Activated naive CD4-positive, alpha-beta T cell treated with anti-CD3 and anti-CD28 coated beads, Interleukin-2, amount 50 U/mL, for 72 hours (primary cell): ENCODE data around the gene SORL1. TPM values are rescaled to one million over a fixed set of nuclear protein-coding genes. Genes with fewer than 3 reads are reported as not detected.
A peak's percentile ranks its signal among the peaks of the same experiment; 100 is the strongest.

ENCODE experiments used
- ATAC-seq, 2 donors: fragments of 150-1000 bp; cut with Tn5 transposase; 2 replicates each; pipeline ENCODE4 v1.10.0; 2021; ENCODE audit warnings: mild to moderate bottlenecking in 2 of 2, moderate library complexity in 2 of 2
- DNase-seq, 2 donors: peaks; one replicate each; pipeline ENCODE4 v3.0.0; 2021 to 2022; ENCODE audit warnings: low spot score in 2 of 2
- H3K27ac Mint-ChIP-seq, 2 donors: one replicate each; pipeline ENCODE4 v1.8.0; 2022; ENCODE audit warnings: mild to moderate bottlenecking in 2 of 2, mixed read lengths in 2 of 2
- H3K36me3 Mint-ChIP-seq, 2 donors: one replicate each; pipeline ENCODE4 v1.8.0; 2022; ENCODE audit warnings: mixed read lengths in 2 of 2
- H3K9me3 Mint-ChIP-seq, 2 donors: one replicate each; pipeline ENCODE4 v1.8.0; 2022; ENCODE audit warnings: mixed read lengths in 2 of 2
- total RNA-seq, 2 donors: library from RNA; stranded (reverse); gene quantifications; one replicate each; pipeline ENCODE4 v1.2.3, GENCODE V29; 2022

The SORL1 gene
- total RNA-seq, 2 donors from 2014 or later: 90.4 to 139 TPM

DNA sequence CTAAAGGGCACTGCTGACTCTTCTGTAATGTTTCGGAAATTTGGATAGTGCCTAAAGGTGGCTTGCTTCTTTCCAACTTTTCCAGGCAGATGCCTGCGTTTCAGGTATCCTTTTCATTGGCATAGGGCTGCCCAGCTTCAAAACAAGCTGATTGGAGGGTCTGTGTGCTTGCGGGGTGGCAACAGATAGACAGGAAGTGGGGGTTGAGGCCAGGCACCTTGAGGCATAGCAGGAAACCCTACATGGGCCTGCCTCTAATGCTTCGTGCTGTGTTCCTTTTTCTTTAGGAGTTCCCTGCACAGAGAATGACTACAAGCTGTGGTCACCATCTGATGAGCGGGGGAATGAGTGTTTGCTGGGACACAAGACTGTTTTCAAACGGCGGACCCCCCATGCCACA lies 92.8 kb downstream of the SORL1 start:
- no peaks in the 10 kb centered on the region for H3K9me3 Mint-ChIP-seq
- DNase-seq (no peak), ATAC-seq (peak; percentile 59 to 64)
- peak overlapping the region; percentile 6 to 29 for H3K27ac Mint-ChIP-seq
- peaks cover 34 to 55% of the 10 kb centered on the region in 2 donors for H3K36me3 Mint-ChIP-seq

DNA sequence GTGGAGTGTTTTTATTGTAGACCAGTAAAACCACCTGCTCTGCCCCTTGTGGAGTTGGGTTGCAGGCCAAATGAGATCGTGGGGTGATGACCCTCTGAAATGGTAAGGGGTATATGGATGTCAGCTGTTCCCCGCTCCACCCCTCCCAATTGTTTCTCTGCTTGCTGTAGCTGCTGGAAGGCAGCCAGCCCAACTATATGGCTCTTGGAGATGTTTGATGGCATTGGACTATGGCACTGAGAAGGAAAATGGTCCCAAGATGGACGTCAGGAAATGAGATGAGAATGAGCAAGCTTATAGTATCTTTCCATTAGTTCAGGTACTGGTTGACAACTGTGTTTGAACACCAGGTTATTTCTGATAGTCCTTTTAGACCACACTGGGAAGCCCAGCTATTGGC lies 95.5 kb downstream of the SORL1 start:
- Mint-ChIP-seq H3K36me3 (peaks cover 28 to 50% of the 10 kb centered on the region in 2 donors), H3K27ac (no peak overlapping the region), H3K9me3 (no peaks in the 10 kb centered on the region)
- DNase-seq: no peak
- ATAC-seq: no peak

DNA sequence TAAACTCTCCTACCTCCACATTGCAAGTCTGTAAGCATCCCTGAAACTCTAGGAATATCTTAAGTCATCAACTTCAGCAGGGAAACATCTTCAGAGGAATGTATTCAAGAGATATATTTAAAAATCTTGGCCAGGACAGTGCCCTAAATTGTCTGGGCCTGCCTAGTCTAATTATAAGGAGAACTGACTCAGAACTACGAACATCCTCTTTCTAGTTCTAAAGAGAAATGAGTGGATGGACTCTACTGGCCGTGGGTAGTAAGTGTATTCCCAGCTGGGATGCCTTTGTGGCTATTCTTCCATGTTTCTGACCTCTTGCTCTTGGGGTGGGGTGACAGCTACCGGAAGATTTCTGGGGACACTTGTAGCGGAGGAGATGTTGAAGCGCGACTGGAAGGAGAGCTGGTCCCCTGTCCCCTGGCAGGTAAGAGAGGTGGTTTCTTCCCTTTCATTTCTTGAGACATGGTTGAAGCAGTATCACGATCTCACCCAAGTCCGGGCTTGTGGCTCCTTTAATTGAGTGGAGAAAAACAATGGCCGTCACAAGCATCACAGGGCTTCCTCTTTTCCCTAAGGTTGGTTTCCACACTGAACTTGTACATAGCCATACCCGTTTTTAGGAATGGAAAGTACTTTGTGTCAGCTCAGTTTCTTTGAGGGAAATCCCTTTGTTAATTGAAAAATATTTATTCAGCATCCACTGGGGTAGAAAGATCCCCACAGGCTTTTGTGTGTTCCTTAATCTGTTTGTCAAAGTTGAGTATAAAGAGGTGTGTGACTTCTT lies 98.3 kb downstream of the SORL1 start:
- DNase-seq: no peak
- H3K27ac Mint-ChIP-seq: peak overlapping the region in 1 of 2 donors; percentile 2
- ATAC-seq: no peak
- peaks cover 8 to 29% of the 10 kb centered on the region in 2 donors for H3K36me3 Mint-ChIP-seq
- no peaks in the 10 kb centered on the region for H3K9me3 Mint-ChIP-seq

DNA sequence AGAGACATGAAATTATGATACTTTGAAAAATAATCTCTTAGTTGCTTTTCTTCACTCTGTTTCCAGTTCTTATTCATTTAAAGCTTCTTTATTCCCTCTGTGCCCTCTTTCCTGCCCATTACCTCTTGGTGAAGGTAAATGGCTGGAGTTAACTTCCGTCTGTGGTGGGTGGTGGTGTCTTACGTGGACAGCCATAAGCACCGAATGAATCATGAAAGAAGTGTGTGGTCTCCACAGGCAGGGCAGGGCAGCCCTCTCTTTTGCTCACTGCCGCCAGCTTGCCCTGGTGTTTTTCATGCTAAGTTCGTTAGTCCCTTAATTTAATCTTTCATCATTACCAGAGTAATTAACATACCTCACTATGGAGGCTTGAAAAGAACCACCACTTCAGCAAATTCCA lies 99.3 kb downstream of the SORL1 start:
- no peak for DNase-seq
- peak overlapping the region in 1 of 2 donors; percentile 2 for H3K27ac Mint-ChIP-seq
- peaks cover 0 to 27% of the 10 kb centered on the region in 2 donors for H3K36me3 Mint-ChIP-seq
- ATAC-seq: no peak
- H3K9me3 Mint-ChIP-seq: no peaks in the 10 kb centered on the region

DNA sequence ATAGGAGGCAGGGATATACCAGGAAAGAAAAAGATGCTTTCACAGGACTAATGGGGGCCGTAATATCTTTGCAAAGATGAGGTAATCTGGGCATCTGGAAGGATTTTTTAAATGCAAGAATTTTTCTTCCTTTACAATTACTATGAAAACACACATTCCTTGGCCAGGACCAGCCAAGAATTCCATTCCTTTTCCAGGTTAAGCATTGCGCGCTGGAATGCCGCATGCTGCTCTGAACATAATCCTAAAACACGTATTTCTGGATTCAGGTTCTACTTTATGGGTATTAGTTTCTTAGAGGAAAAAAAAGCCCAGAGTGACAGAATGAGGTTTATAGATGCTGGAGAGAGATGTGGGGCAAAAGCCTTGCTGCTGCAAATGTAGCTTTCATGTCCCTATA lies 100.0 kb downstream of the SORL1 start:
- Mint-ChIP-seq H3K9me3 (no peaks in the 10 kb centered on the region), H3K36me3 (peaks cover 0 to 29% of the 10 kb centered on the region in 2 donors), H3K27ac (no peak overlapping the region)
- no peak for DNase-seq
- ATAC-seq: no peak

DNA sequence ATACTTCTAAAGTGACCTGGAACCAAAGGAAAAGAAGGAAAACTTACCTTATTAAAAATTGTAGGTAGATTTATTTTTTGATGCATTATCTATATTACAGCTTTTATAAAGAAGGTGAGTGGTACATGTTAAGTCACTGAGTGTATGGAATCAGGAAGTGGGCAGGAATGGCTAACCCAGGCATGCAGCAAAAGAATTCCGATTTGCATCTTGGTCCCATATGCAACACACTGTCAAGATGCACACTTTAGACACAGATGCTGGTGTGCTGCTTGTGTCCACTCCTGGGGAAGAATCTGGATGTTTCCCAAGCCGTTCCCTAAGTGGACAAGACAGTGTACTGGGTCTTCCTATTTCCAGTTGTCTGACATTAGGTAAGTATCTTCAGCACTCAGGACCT lies 100.5 kb downstream of the SORL1 start:
- Mint-ChIP-seq H3K9me3 (no peaks in the 10 kb centered on the region), H3K36me3 (peaks cover 0 to 29% of the 10 kb centered on the region in 2 donors)
- ATAC-seq: no peak

DNA sequence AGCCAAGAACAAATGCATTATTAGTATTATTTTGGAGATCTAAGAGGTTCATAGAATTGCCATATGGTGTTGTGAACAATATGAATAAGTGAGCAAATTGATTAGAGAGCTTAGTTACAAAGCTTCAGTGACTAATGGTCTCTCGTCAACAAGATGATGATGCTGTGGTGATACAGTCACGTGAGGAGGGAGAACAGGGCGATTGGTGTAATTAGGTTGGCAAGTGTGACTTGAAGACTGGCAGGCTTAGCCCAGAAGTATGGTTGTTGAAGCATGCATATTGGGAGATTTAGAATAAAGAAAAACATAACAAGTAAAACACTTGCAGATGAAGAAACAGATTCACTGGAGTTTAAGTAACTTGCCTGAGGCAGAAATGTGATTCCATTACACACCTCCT lies 101.3 kb downstream of the SORL1 start:
- Mint-ChIP-seq H3K36me3 (peaks cover 0 to 26% of the 10 kb centered on the region in 2 donors), H3K27ac (no peak overlapping the region), H3K9me3 (no peaks in the 10 kb centered on the region)
- ATAC-seq (no peak), DNase-seq (no peak)

More for the DNA sequence above, 100.5 kb downstream of the SORL1 start:
- no peak for DNase-seq
- H3K27ac Mint-ChIP-seq: no peak overlapping the region

DNA sequence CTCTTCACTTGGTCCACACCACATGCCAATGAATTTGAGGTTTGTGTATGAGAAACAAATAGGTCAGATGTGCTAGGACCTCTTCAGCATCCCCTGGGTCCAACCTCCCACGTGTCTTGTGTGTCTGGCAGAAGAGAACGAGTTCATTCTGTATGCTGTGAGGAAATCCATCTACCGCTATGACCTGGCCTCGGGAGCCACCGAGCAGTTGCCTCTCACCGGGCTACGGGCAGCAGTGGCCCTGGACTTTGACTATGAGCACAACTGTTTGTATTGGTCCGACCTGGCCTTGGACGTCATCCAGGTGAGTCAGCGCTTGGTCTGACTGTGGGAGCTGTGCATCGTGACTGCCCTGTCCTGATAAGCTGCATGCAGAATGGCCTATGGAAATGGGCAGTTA lies 101.7 kb downstream of the SORL1 start:
- H3K36me3 Mint-ChIP-seq: peaks cover under 1 to 29% of the 10 kb centered on the region in 2 donors

DNA sequence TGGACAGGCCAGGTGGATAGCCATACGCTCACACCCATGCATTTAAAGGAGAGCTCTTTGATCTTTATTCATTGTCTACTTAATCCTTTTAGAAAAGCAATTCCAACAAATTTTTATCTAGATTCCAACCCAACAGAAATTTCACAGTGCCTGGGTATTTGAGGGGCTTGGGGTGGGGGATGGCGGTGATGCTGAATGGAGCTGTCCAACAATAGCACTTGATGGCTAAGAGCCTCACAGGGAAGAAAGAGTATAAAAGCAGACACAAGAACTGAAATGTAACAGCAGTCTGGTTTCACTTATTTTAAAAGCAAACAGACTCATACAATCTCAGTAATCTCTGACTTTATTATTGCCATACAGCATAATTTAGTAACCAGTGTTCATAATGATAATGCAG lies 102.4 kb downstream of the SORL1 start:
- H3K27ac Mint-ChIP-seq: no peak overlapping the region
- H3K9me3 Mint-ChIP-seq: no peaks in the 10 kb centered on the region
- ATAC-seq: no peak
- H3K36me3 Mint-ChIP-seq: peaks cover 6 to 36% of the 10 kb centered on the region in 2 donors
- DNase-seq: no peak

More for the DNA sequence above, 101.7 kb downstream of the SORL1 start:
- peak in 1 of 2 donors; percentile 13 for ATAC-seq
- Mint-ChIP-seq H3K9me3 (no peaks in the 10 kb centered on the region), H3K27ac (no peak overlapping the region)
- no peak for DNase-seq

DNA sequence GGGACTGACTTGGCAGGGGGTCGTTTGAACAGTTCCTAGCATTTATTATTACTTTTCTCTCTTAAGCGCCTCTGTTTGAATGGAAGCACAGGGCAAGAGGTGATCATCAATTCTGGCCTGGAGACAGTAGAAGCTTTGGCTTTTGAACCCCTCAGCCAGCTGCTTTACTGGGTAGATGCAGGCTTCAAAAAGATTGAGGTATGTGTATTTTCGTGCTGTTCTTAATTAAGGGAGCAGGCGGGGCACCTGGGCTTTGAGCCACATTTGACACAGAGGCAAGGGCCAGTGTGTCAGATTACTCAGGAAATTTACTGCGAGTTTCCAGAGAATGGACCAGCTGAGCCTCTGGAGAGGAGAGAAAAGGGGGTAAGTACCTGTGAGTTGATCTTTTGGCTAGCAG lies 103.0 kb downstream of the SORL1 start:
- DNase-seq (no peak), ATAC-seq (no peak)
- Mint-ChIP-seq H3K36me3 (peaks cover 12 to 42% of the 10 kb centered on the region in 2 donors), H3K27ac (no peak overlapping the region), H3K9me3 (no peaks in the 10 kb centered on the region)

DNA sequence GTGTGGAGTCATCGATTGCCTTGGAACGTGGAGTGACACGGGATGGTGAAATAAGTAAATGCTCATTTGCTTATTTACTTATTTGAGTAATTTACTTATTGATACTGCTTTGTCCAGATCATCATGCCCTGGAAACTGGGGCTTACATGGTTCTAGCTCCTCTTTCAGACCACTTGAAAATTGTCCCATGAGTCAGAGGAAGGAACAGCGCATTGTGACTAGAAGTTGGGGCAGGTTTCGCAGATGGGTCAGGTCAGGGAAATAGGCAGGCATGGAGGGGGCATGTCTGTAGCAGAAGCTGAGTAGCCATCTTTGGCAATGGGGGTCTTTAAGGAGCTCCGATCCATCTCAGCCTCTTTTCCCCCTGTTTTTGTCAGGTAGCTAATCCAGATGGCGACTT lies 104.8 kb downstream of the SORL1 start:
- ATAC-seq (peak; percentile 23 to 35), DNase-seq (no peak)
- Mint-ChIP-seq H3K27ac (peak overlapping the region in 1 of 2 donors; percentile 9), H3K9me3 (no peaks in the 10 kb centered on the region), H3K36me3 (peaks cover 12 to 44% of the 10 kb centered on the region in 2 donors)

DNA sequence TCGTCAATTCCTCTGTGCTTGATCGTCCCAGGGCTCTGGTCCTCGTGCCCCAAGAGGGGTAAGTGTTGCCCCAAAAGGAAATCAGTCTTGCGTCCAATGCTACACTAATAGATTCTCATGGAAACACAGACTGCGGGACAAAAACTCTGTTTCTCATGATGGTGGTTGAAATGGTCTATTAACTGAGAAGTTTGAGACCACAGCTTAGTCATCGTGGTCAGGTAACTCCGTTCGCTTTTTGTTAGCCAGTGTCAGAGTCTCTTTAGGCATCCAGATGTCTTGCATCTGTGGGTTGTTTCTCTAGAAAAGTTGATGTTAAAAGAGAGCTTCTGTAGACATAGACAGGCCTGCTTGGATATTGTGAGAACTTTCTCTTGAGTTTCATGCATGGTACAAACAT lies 105.2 kb downstream of the SORL1 start:
- Mint-ChIP-seq H3K36me3 (peaks cover 12 to 47% of the 10 kb centered on the region in 2 donors), H3K27ac (peak overlapping the region; percentile 9 to 56), H3K9me3 (no peaks in the 10 kb centered on the region)
- DNase-seq: no peak
- ATAC-seq: peak; percentile 59 to 74

DNA sequence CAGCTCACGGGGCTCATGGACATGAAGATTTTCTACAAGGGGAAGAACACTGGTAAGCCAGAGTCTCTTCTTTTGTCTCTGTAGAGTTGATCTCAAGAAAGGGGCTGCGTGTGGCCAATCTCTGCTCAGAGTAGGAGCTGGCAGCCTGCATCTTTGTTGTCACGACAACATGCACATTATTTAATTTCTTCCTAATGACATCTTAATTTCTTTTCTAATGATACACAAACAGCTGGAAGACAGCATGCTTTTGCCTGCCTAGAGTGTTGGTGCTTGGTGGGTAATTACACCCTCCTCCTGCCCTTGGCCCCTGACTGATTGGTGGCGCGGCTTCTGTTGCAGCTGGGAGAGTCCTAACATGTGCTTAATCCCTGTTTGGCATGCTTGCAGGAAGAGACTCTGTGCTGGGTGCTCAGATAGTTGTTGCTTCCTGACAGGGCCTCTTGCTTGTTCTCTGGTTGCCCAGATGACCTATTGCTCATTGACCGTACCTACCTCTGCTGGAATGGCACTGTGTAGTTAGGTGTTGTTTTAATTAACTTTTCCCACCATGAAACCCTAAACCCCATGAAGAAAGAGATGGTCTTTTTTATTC lies 107.6 kb downstream of the SORL1 start:
- no peak for ATAC-seq
- peaks cover 19 to 59% of the 10 kb centered on the region in 2 donors for H3K36me3 Mint-ChIP-seq

DNA sequence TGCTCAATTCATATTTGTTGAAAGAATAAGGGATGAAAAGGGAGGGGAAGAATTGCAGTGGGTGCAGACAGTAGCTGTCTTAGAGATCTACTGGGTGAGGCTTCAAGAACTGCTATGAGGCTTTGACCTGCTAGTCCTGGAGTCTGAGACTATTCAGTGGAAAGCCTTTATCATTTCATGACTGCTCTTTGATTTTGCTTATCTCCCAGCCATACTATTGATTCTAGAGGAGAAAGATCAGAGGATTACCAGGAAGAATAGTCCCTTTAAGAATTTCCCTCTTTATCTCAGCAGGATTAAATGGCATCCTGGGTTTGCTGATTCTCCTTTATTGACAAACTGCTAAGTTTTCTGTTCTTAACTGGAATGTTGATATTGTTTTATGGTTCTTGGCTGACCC lies 108.1 kb downstream of the SORL1 start:
- H3K36me3 Mint-ChIP-seq: peaks cover 19 to 59% of the 10 kb centered on the region in 2 donors
- peak overlapping the region; percentile 7 to 55 for H3K27ac Mint-ChIP-seq
- no peaks in the 10 kb centered on the region for H3K9me3 Mint-ChIP-seq
- DNase-seq (no peak), ATAC-seq (no peak)

More for the DNA sequence above, 107.6 kb downstream of the SORL1 start:
- Mint-ChIP-seq H3K9me3 (no peaks in the 10 kb centered on the region), H3K27ac (peak overlapping the region in 1 of 2 donors; percentile 55)
- DNase-seq: no peak

DNA sequence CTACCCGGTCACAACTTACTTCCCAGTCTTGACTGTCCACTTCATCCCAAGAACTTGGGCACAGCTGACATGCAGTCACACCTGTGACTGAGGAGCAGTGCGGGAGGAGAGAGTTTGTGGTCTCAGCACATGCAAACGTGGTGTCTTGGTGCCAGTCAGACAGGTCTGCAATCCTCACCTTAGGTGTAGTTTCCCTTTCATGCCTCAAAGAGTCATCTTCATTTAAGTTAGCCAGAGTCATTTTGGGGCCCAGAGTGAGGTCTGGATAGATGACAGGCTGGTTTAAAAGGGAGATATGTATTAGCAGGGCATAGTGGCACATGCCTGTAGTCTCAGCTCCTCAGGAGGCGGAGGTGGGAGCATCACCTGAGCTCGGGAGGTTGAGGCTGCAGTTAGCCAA lies 109.1 kb downstream of the SORL1 start:
- DNase-seq (no peak), ATAC-seq (peak; percentile 43 to 45)
- peak overlapping the region in 1 of 2 donors; percentile 13 for H3K27ac Mint-ChIP-seq
- no peaks in the 10 kb centered on the region for H3K9me3 Mint-ChIP-seq
- H3K36me3 Mint-ChIP-seq: peaks cover 19 to 53% of the 10 kb centered on the region in 2 donors

DNA sequence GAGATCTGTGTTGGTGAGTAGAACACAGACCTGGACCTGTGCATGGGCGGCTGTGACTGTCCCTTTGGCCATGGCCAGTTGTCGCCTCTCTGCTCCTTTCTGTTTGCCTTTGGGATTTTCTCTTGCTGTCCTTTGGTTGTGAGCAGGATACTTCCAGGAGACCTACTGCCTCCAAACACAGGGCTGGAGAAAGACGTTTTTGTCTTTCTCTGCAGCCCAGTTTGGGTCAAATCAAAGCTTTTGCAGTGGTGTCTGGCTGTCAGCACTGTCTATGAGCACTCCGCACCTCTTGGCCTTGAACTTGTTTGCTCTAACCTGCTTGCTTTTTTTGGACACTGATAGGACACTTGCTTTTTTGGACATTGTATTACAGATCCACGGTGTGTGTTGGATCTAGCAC lies 109.6 kb downstream of the SORL1 start:
- Mint-ChIP-seq H3K27ac (peak overlapping the region in 1 of 2 donors; percentile 13), H3K36me3 (peaks cover 22 to 51% of the 10 kb centered on the region in 2 donors), H3K9me3 (no peaks in the 10 kb centered on the region)
- ATAC-seq (no peak), DNase-seq (no peak)

DNA sequence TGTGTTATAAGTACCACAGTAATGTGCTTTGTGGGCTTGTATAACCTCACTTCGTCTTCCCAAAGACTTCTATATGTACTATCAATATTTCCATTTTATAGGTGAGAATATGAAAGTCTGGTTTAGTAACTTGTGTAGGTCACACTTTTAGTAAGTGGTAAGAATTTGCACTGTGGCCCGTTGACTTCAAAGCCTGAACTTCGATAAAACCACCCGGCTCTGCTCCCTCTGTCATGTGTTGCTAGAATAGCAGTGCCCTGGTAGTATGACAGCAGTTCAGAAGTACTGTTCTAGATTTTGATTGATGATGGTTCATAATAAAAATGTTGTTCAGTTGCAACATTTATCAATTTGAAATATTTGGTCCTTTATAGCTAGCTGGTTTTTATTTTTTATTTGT lies 110.9 kb downstream of the SORL1 start:
- no peaks in the 10 kb centered on the region for H3K9me3 Mint-ChIP-seq
- H3K36me3 Mint-ChIP-seq: peaks cover 30 to 52% of the 10 kb centered on the region in 2 donors
- ATAC-seq (peak; percentile 91 to 94), DNase-seq (peak in 1 of 2 donors; percentile 45)
- H3K27ac Mint-ChIP-seq: peak overlapping the region in 1 of 2 donors; percentile 53
